Panc1 (cell line): Measurements from ENCODE around the gene USP17L30. TPM values are rescaled to one million over a fixed set of nuclear protein-coding genes. Genes with fewer than 3 reads are reported as not detected.
"Not testable (repeated sequence)": the region's sequence is repeated elsewhere in the genome, so short reads cannot be mapped to it uniquely, and the experiment has no call there.

Experiments
- ATAC-seq: fragments of 200-7000 bp; cut with Tn5 transposase; 2 replicates; pipeline ENCODE4 v1.9.1; 2020; ENCODE audit warnings: mild to moderate bottlenecking, moderate library complexity
- BruUV-seq: library from RNA; stranded (reverse); fragments of 400-500 nt; replicated peaks from 2 replicates; lab custom pipeline; 2021; lab: Mats Ljungman, UMichigan
- CTCF ChIA-PET: fragments of 300-600 bp; sonication (Branson Sonifier 250); formaldehyde crosslinking; loops from one replicate; lab custom pipeline; 2022; ENCODE audit warnings: antibody characterized with exemption; lab: Charles Lee
- POLR2A ChIA-PET: fragments of 300-600 bp; sonication (Branson Sonifier 250); formaldehyde crosslinking; loops from one replicate; lab custom pipeline; 2022; ENCODE audit warnings: antibody characterized with exemption; lab: Charles Lee
- DNase-seq: peaks from one replicate; pipeline ENCODE4 v3.0.0-alpha.2; 2010; ENCODE audit warnings: low read depth, low spot score
- H3K27ac ChIP-seq: 2 replicates; pipeline ENCODE4 v1.5.1; 2011; ENCODE audit warnings: mild to moderate bottlenecking, low read length, inconsistent platforms
- H3K27me3 ChIP-seq: fragments of 200-500 bp; sonication (Bioruptor generic); 2 replicates; pipeline ENCODE4 v1.6.0; 2014; ENCODE audit warnings: low read length, inconsistent platforms; ENCODE audit not compliant: control insufficient read depth, insufficient read depth
- H3K36me3 ChIP-seq: fragments of 200-500 bp; sonication (Bioruptor generic); 2 replicates; pipeline ENCODE4 v1.5.1; 2014; ENCODE audit warnings: inconsistent platforms, mild to moderate bottlenecking, low read length, moderate library complexity; ENCODE audit not compliant: control insufficient read depth, insufficient read depth
- H3K4me1 ChIP-seq: 2 replicates; pipeline ENCODE4 v1.5.1; 2011; ENCODE audit warnings: inconsistent platforms, mild to moderate bottlenecking, low read length, moderate library complexity; ENCODE audit not compliant: control insufficient read depth, insufficient read depth
- H3K4me3 ChIP-seq, 2 experiments: 2 replicates each; pipeline ENCODE4 v1.5.1; 2011 to 2012; ENCODE audit warnings: low read depth in 2 of 2, low read length in 2 of 2, mild to moderate bottlenecking in 2 of 2, inconsistent platforms in 1 of 2, moderate library complexity in 1 of 2
- H3K9me3 ChIP-seq: fragments of 200-500 bp; sonication (Bioruptor generic); 2 replicates; pipeline ENCODE4 v1.5.1; 2014; ENCODE audit warnings: low read depth, mild to moderate bottlenecking, inconsistent platforms, low read length, moderate library complexity; ENCODE audit not compliant: control insufficient read depth, insufficient read depth
- CTCF ChIP-seq: fragments of 450-650 bp; IDR thresholded peaks from 2 replicates; pipeline ENCODE4 v1.5.1; 2017; ENCODE audit warnings: mild to moderate bottlenecking
- in situ Hi-C: cut with HindIII; loops from 2 replicates; pipeline ENCODE4 v1.10.0; 2016; ENCODE audit warnings: low sequenced_read_pairs, low pct_unique_long_range_greater_than_20kb
- intact Hi-C: fragments of 100-400 bp; cut with micrococcal nuclease; formaldehyde crosslinking; loops from one replicate; pipeline ENCODE4 v1.10.0; 2022; ENCODE audit not compliant: unreplicated experiment
- total RNA-seq: library from RNA; stranded (reverse); gene quantifications from one replicate; pipeline ENCODE4 v1.2.1, GENCODE V29; 2021; ENCODE audit not compliant: unreplicated experiment

The USP17L30 gene
- total RNA-seq, 1 experiment from 2014 or later = not detected

GRCh38 chr4:9348593-9348992 lies 14.3 kb upstream of the USP17L30 start, which contains the start of gene USP17L28:
TSS of gene USP17L28 (plus strand) at chr4:9348893. CDS start at chr4:9348893, 0 bp downstream.
- CTCF ChIA-PET, ATAC-seq, BruUV-seq: not testable (repeated sequence)

GRCh38 chr4:9350866-9351265 lies 12.1 kb upstream of the USP17L30 start:
- BruUV-seq, in situ Hi-C loops, ATAC-seq, H3K27ac ChIP-seq, CTCF ChIA-PET, H3K9me3 ChIP-seq, DNase-seq, intact Hi-C loops, POLR2A ChIA-PET, H3K27me3 ChIP-seq, H3K4me3 ChIP-seq, H3K36me3 ChIP-seq, H3K4me1 ChIP-seq: not testable (repeated sequence)

More at GRCh38 chr4:9348593-9348992, 14.3 kb upstream of the USP17L30 start, which contains the start of gene USP17L28:
- H3K9me3 ChIP-seq, in situ Hi-C loops, H3K27ac ChIP-seq, DNase-seq, H3K4me3 ChIP-seq, H3K4me1 ChIP-seq, POLR2A ChIA-PET, H3K27me3 ChIP-seq, H3K36me3 ChIP-seq, intact Hi-C loops: not testable (repeated sequence)

GRCh38 chr4:9353338-9353737 lies 9.6 kb upstream of the USP17L30 start, which contains the start of gene USP17L29:
TSS of gene USP17L29 (plus strand) at chr4:9353638. CDS start at chr4:9353638, 0 bp downstream.
- H3K27me3 ChIP-seq, intact Hi-C loops, H3K4me1 ChIP-seq, ATAC-seq, H3K36me3 ChIP-seq, CTCF ChIA-PET, H3K4me3 ChIP-seq, BruUV-seq, in situ Hi-C loops, DNase-seq, POLR2A ChIA-PET, H3K27ac ChIP-seq, H3K9me3 ChIP-seq: not testable (repeated sequence)

GRCh38 chr4:9379881-9380280 lies 17.0 kb downstream of the USP17L30 start:
- H3K27ac ChIP-seq, CTCF ChIA-PET, H3K4me3 ChIP-seq, H3K9me3 ChIP-seq, H3K36me3 ChIP-seq, intact Hi-C loops, in situ Hi-C loops, BruUV-seq, POLR2A ChIA-PET, H3K4me1 ChIP-seq, ATAC-seq, H3K27me3 ChIP-seq, DNase-seq: not testable (repeated sequence)

GRCh38 chr4:9381012-9381534 lies 18.1 kb downstream of the USP17L30 start:
- H3K4me3 ChIP-seq = peak overlapping the region; percentile 33 to 38; a peak in 3 of 4 replicates
- CTCF ChIA-PET, in situ Hi-C loops, H3K27ac ChIP-seq, intact Hi-C loops, DNase-seq, H3K9me3 ChIP-seq, ATAC-seq, H3K36me3 ChIP-seq, H3K27me3 ChIP-seq, BruUV-seq, POLR2A ChIA-PET, H3K4me1 ChIP-seq: not testable (repeated sequence)
- TF ChIP-seq CTCF = peak; percentile 71
